Neural cell (in vitro differentiated cells): ENCODE results near the gene IFNLR1. TPM values are rescaled to one million over a fixed set of nuclear protein-coding genes. Genes with fewer than 3 reads are reported as not detected.

Source experiments
- H2AFZ ChIP-seq: fragments of 200-600, 300-800 bp; sonication (generic), shearing (Covaris generic); 2 replicates; pipeline ENCODE4 v1.6.0; 2014; ENCODE audit warnings: low read depth, mild to moderate bottlenecking, antibody characterized with exemption, low read length, moderate library complexity
- H3F3A ChIP-seq: fragments of 200-600 bp; shearing (Covaris generic); 2 replicates; pipeline ENCODE4 v1.6.1; 2016; ENCODE audit warnings: mild to moderate bottlenecking, moderate library complexity, mixed read lengths, antibody characterized with exemption, low read length; ENCODE audit not compliant: insufficient read depth, poor library complexity, severe bottlenecking
- H3K27ac ChIP-seq: fragments of 200-600, 300-800 bp; sonication (generic), shearing (Covaris generic); 2 replicates; pipeline ENCODE4 v1.5.1; 2014; ENCODE audit warnings: mild to moderate bottlenecking, low read length, moderate library complexity
- H3K27me3 ChIP-seq: fragments of 300-800, 200-600 bp; sonication (generic), shearing (Covaris generic); 2 replicates; pipeline ENCODE4 v1.6.0; 2014; ENCODE audit warnings: mild to moderate bottlenecking, low read depth, low read length, moderate library complexity; ENCODE audit not compliant: insufficient read depth
- H3K36me3 ChIP-seq: fragments of 300-800, 200-600 bp; sonication (generic), shearing (Covaris generic); 2 replicates; pipeline ENCODE4 v1.5.1; 2014; ENCODE audit warnings: mild to moderate bottlenecking, antibody characterized with exemption, low read length, moderate library complexity; ENCODE audit not compliant: insufficient read depth
- H3K4me2 ChIP-seq: fragments of 300-800, 200-600 bp; sonication (generic), shearing (Covaris generic); 2 replicates; pipeline ENCODE4 v1.6.0; 2014; ENCODE audit warnings: mild to moderate bottlenecking, low read length
- H3K4me3 ChIP-seq: fragments of 300-800, 200-600 bp; sonication (generic), shearing (Covaris generic); 2 replicates; pipeline ENCODE4 v1.5.1; 2014; ENCODE audit warnings: mild to moderate bottlenecking, low read length, moderate library complexity
- H3K79me2 ChIP-seq: fragments of 200-600 bp; shearing (Covaris generic); replicated peaks from 2 replicates; pipeline ENCODE4 v1.6.0; 2014; ENCODE audit warnings: mild to moderate bottlenecking, low read length, moderate library complexity; ENCODE audit not compliant: insufficient read depth
- H3K9ac ChIP-seq: fragments of 300-800, 200-600 bp; sonication (generic), shearing (Covaris generic); 2 replicates; pipeline ENCODE4 v1.6.1; 2016; ENCODE audit warnings: mild to moderate bottlenecking, low read length, mixed read lengths
- H3K9me2 ChIP-seq: fragments of 200-600 bp; shearing (Covaris generic); 2 replicates; pipeline ENCODE4 v1.6.1; 2016; ENCODE audit warnings: mild to moderate bottlenecking, low read length, mixed read lengths; ENCODE audit not compliant: insufficient read depth
- H3K9me3 ChIP-seq: fragments of 200-600, 300-800 bp; sonication (generic), shearing (Covaris generic); 2 replicates; pipeline ENCODE4 v1.6.1; 2016; ENCODE audit warnings: mild to moderate bottlenecking, mixed run types, low read length, moderate library complexity, mixed read lengths
- H4K20me1 ChIP-seq: fragments of 200-600 bp; shearing (Covaris generic); 2 replicates; pipeline ENCODE4 v1.6.1; 2016; ENCODE audit warnings: mild to moderate bottlenecking, mixed run types; ENCODE audit not compliant: insufficient read depth
- CTCF ChIP-seq: fragments of 450-650 bp; IDR thresholded peaks from 2 replicates; pipeline ENCODE4 v1.5.1; 2014; ENCODE audit warnings: antibody characterized with exemption, mild to moderate bottlenecking, moderate library complexity; ENCODE audit not compliant: poor library complexity, severe bottlenecking
- EP300 ChIP-seq: fragments of 450-650 bp; conservative IDR thresholded peaks from 2 replicates; pipeline ENCODE4 v1.6.1; 2014; ENCODE audit warnings: antibody characterized with exemption, mild to moderate bottlenecking, moderate library complexity; ENCODE audit not compliant: poor library complexity, severe bottlenecking
- EZH2 ChIP-seq: fragments of 200-600, 300-800 bp; shearing (Covaris generic), sonication (generic); IDR thresholded peaks from 2 replicates; pipeline ENCODE4 v1.6.1; 2014; ENCODE audit warnings: antibody characterized with exemption, low read length, borderline replicate concordance, mild to moderate bottlenecking; ENCODE audit not compliant: insufficient read depth, poor library complexity, severe bottlenecking
- MXI1 ChIP-seq: fragments of 450-650 bp; conservative IDR thresholded peaks from 2 replicates; pipeline ENCODE4 v1.6.1; 2014; ENCODE audit warnings: antibody characterized with exemption, mild to moderate bottlenecking; ENCODE audit not compliant: poor library complexity, severe bottlenecking
- POLR2AphosphoS5 ChIP-seq: IDR thresholded peaks from 2 replicates; pipeline ENCODE4 v1.6.1; 2012
- RAD21 ChIP-seq: fragments of 450-650 bp; conservative IDR thresholded peaks from 2 replicates; pipeline ENCODE4 v1.6.1; 2014; ENCODE audit warnings: antibody characterized with exemption, mild to moderate bottlenecking, moderate library complexity
- REST ChIP-seq: IDR thresholded peaks from 2 replicates; pipeline ENCODE4 v1.6.1; 2012; ENCODE audit warnings: borderline replicate concordance
- SMC3 ChIP-seq: fragments of 450-650 bp; conservative IDR thresholded peaks from 2 replicates; pipeline ENCODE4 v1.6.1; 2014; ENCODE audit warnings: antibody characterized with exemption, mild to moderate bottlenecking, moderate library complexity; ENCODE audit not compliant: poor library complexity
- TAF1 ChIP-seq: IDR thresholded peaks from 2 replicates; pipeline ENCODE4 v1.6.1; 2012; ENCODE audit warnings: low read depth
- polyA plus RNA-seq: library from polyadenylated mRNA; depleted of rRNA; stranded (reverse); fragments of >200 nt; gene quantifications from 2 replicates; pipeline ENCODE4 v1.2.3, GENCODE V29; 2014

IFNLR1 gene
- polyA plus RNA-seq, 1 donor from 2014 or later: 0.32 TPM

- TF ChIP-seq EP300 (no peak), MXI1 (no peak), POLR2AphosphoS5 (no peak), SMC3 (no peak), RAD21 (no peak), REST (no peak), EZH2 (no peak), TAF1 (no peak), CTCF (no peak)
- H3K9ac ChIP-seq: no peak overlapping the region
- no peak overlapping the region for H2AFZ ChIP-seq
- H3K4me2 ChIP-seq: no peak overlapping the region
- H3F3A ChIP-seq: no peaks in the 10 kb centered on the region
- no peaks in the 10 kb centered on the region for H3K79me2 ChIP-seq
- no peaks in the 10 kb centered on the region for H4K20me1 ChIP-seq
- no peaks in the 10 kb centered on the region for H3K36me3 ChIP-seq
- H3K9me2 ChIP-seq: no peaks in the 10 kb centered on the region
- H3K27me3 ChIP-seq: peaks cover 7% of the 10 kb centered on the region
- H3K9me3 ChIP-seq: no peaks in the 10 kb centered on the region
- H3K27ac ChIP-seq: no peak overlapping the region
- H3K4me3 ChIP-seq: no peak overlapping the region
Observed at GRCh38 chr1:24193046-24193445, 6.0 kb upstream of the IFNLR1 start.

GRCh38 chr1:24191860-24192259 lies 4.8 kb upstream of the IFNLR1 start:
- H3K27ac ChIP-seq: no peak overlapping the region
- no peaks in the 10 kb centered on the region for H3K79me2 ChIP-seq
- no peaks in the 10 kb centered on the region for H3K9me2 ChIP-seq
- no peak overlapping the region for H3K4me2 ChIP-seq
- H3K9ac ChIP-seq: no peak overlapping the region
- no peak overlapping the region for H3K4me3 ChIP-seq
- H3K27me3 ChIP-seq: peaks cover 18% of the 10 kb centered on the region
- TF ChIP-seq EZH2 (no peak), RAD21 (no peak), POLR2AphosphoS5 (no peak), SMC3 (no peak), CTCF (no peak), EP300 (no peak), MXI1 (no peak), TAF1 (no peak)
- no peaks in the 10 kb centered on the region for H3K36me3 ChIP-seq
- no peaks in the 10 kb centered on the region for H3F3A ChIP-seq
- no peak overlapping the region for H2AFZ ChIP-seq
- H4K20me1 ChIP-seq: no peaks in the 10 kb centered on the region
- no peaks in the 10 kb centered on the region for H3K9me3 ChIP-seq
